Superior temporal gyrus (tissue), 1 donor: ENCODE results near the gene CEP95.
"Not testable (repeated sequence)": the region's sequence is repeated elsewhere in the genome, so short reads cannot be mapped to it uniquely, and the experiment has no call there.

Source experiments
- DNase-seq: peaks from one replicate; pipeline ENCODE4 v3.0.0-alpha.2; 2016; ENCODE audit errors: extremely low spot score

CEP95 gene

GRCh38 chr17:64572682-64573154 lies 65.9 kb downstream of the CEP95 start:
- no peak for DNase-seq

GRCh38 chr17:64573214-64573613 lies 66.4 kb downstream of the CEP95 start:
- DNase-seq = no peak

DNA sequence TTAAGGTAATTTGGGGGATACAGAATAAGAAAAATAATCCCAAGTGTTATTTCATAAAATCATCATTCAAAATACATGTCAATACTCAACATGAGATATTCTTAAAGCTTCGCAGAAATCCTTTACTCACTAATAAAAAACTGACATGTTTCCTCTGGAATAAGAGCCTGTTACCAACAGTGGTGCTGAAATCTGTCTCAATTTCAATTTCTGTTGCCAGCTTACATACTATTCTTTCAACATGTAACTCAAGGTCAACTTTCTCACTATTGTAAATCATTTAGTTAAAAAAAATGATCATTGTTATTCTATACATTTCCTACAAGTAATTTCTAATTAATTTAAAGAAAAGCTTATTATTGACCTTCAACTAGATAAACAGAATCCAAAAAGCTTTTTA lies 67.9 kb downstream of the CEP95 start:
- no peak for DNase-seq

DNA sequence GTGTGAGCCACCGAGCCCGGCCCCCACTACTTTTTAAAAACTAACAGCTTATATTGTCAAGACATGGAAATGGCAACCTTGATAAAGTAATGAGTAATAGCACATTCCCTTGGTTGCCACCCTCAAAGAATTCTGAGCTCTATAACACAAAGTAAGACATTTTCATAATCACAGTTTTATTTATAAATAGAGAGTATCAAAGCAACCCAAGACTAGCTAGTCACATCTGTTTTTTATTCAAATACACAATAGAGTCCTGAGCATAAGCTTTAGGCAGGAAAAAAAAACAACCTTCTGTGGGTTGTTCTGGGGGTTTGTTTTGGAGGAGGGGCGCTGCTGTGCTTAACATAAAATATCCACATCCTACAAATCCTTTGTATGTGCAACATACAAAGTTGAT lies 68.7 kb downstream of the CEP95 start:
- no peak for DNase-seq

- not testable (repeated sequence) for DNase-seq
These were observed 70.2 kb downstream of the CEP95 start for GRCh38 chr17:64577025-64577424.

DNA sequence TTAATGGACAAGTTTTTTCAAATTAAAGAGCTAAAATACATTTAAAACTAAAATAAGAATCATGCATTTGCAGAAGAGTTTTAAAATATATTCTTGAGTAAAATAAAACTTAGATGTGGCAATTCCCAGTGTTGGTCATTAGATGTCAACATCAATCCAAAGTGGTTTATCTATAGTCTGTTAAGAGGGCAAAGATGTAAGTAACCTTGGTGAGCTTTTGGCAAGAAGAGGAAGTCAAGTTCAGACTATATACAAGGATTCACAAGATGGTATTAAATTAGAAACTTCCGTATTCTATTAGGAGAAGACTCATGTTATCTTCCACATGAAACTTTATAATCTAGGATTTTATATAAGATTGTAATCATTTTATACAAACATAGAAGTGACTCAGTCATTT lies 73.1 kb downstream of the CEP95 start:
- DNase-seq = no peak

GRCh38 chr17:64580384-64581315 lies 73.9 kb downstream of the CEP95 start:
- no peak for DNase-seq

DNA sequence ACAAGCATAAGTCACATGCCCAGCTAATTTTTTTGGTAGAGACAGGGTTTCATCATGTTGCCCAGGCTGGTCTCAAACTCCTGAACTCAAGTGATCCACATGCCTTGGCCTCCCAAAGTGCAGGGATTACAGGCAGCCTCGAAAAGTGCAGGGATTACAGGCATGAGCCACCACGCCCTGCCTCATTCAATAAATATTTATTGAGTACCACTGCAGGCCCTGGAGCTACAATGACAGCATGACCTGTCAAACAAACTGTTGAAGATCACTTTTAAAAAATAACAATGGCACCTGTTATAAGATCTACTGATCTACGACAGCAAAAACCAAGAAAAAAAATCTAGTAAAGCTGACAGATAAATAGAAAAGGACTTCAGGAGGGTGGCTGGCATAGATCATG lies 76.3 kb downstream of the CEP95 start:
- no peak for DNase-seq

- no peak for DNase-seq
These were observed 78.4 kb downstream of the CEP95 start for GRCh38 chr17:64585146-64585545.
